Epithelial cell of proximal tubule (primary cell): ENCODE measurements around the gene NUDT21. TPM values are rescaled to one million over a fixed set of nuclear protein-coding genes. Genes with fewer than 3 reads are reported as not detected.

ENCODE experiments used
- DNase-seq: peaks from one replicate; pipeline ENCODE4 v3.0.0-alpha.2; 2011; ENCODE audit warnings: low read depth
- H3K4me3 ChIP-seq: 2 replicates; pipeline ENCODE4 v1.5.1; 2011; ENCODE audit warnings: low read depth, mild to moderate bottlenecking, low read length
- CTCF ChIP-seq: conservative IDR thresholded peaks from 2 replicates; pipeline ENCODE4 v1.5.1; 2012; ENCODE audit warnings: low read depth, mild to moderate bottlenecking, low read length
- total RNA-seq: library from RNA; depleted of rRNA; stranded (reverse); fragments of >200 nt; gene quantifications from 2 replicates; pipeline ENCODE4 v1.2.3, GENCODE V29; 2015

NUDT21 gene
- total RNA-seq, 1 donor from 2014 or later: 78.2 TPM

GRCh38 chr16:56475201-56475600 is 24.1 kb upstream of the NUDT21 start:
- H3K4me3 ChIP-seq: no peak overlapping the region
- DNase-seq: no peak
- no peak for TF ChIP-seq CTCF

- no peak for TF ChIP-seq CTCF
- no peak for DNase-seq
- H3K4me3 ChIP-seq: no peak overlapping the region
Observed at GRCh38 chr16:56470666-56471065, 19.5 kb upstream of the NUDT21 start.

GRCh38 chr16:56470232-56470631 is 19.1 kb upstream of the NUDT21 start:
- TF ChIP-seq CTCF: no peak
- H3K4me3 ChIP-seq: no peak overlapping the region
- DNase-seq: no peak

GRCh38 chr16:56469748-56470147 is 18.6 kb upstream of the NUDT21 start:
- no peak for DNase-seq
- TF ChIP-seq CTCF: no peak
- no peak overlapping the region for H3K4me3 ChIP-seq

- TF ChIP-seq CTCF: no peak
- H3K4me3 ChIP-seq: no peak overlapping the region
- DNase-seq: no peak
Observed at GRCh38 chr16:56468800-56469199, 17.7 kb upstream of the NUDT21 start.

GRCh38 chr16:56466344-56466743 is 15.2 kb upstream of the NUDT21 start:
- TF ChIP-seq CTCF: no peak

GRCh38 chr16:56463153-56463552 is 12.0 kb upstream of the NUDT21 start:
- no peak for DNase-seq
- no peak for TF ChIP-seq CTCF
- H3K4me3 ChIP-seq: no peak overlapping the region

More at GRCh38 chr16:56466344-56466743, 15.2 kb upstream of the NUDT21 start:
- no peak for DNase-seq
- H3K4me3 ChIP-seq: no peak overlapping the region
